ENCODE measurements around the gene TXNL1. TPM values are rescaled to one million over a fixed set of nuclear protein-coding genes. Genes with fewer than 3 reads are reported as not detected.
A peak's percentile ranks its signal among the peaks of the same experiment; 100 is the strongest.

The TXNL1 gene
- polyA plus RNA-seq, 1 of the 3 experiments (the other 2 are of a cell fraction): 39.7 TPM

- Histone ChIP-seq H3K36me3 (replicated peaks in 1 of 2; ENCODE audit: control insufficient read depth in 1 of 2, insufficient read depth in 2 of 2, low read length in 1 of 2) (peaks cover 2 to 5% of the 10 kb centered on the region in 2 experiments), H3K79me2 (ENCODE audit: insufficient read depth) (peaks cover 62% of the 10 kb centered on the region), H3K4me3 (ENCODE audit: low read depth in 2 of 2, low read length in 1 of 2) (peak overlapping the region; percentile 88 to 97), H3K4me2 (peak overlapping the region; percentile 80), H3K27me3 (ENCODE audit: insufficient read depth) (no peaks in the 10 kb centered on the region), H4K20me1 (ENCODE audit: insufficient read depth) (peaks cover 52% of the 10 kb centered on the region), H2AFZ (ENCODE audit: low read depth) (no peak overlapping the region), H3K27ac (ENCODE audit: low read depth in 2 of 2, low read length in 1 of 2) (peak overlapping the region; percentile 93 to 95; a peak in 2 of 4 replicates), H3K4me1 (ENCODE audit: control insufficient read depth in 1 of 2, insufficient read depth in 2 of 2, low read depth in 1 of 2, low read length in 1 of 2) (peaks cover 0 to 7% of the 10 kb centered on the region in 2 experiments; a peak in 2 of 4 replicates), H3F3A (replicated peaks; ENCODE audit: insufficient read depth) (no peaks in the 10 kb centered on the region), H3K9me3 (no peaks in the 10 kb centered on the region), H3K9ac (peak overlapping the region; percentile 98), H3K9me2 (no peaks in the 10 kb centered on the region)
- no peak for DNase-seq
- TF ChIP-seq GATA2 (CRISPR knock-in tag; IDR thresholded peaks at IDR 0.05) (no peak), USF2 (IDR thresholded peaks at IDR 0.05; ENCODE audit: borderline replicate concordance, low read depth, low read length) (no peak), GABPA (IDR thresholded peaks at IDR 0.05; ENCODE audit: low read depth) (no peak), CHD2 (IDR thresholded peaks at IDR 0.05; ENCODE audit: low read length, partially characterized antibody) (no peak), EP300 (IDR thresholded peaks at IDR 0.05; ENCODE audit: borderline replicate concordance in 1 of 2, low read depth in 1 of 2, low read length in 1 of 2) (no peak), CTCF (IDR thresholded peaks at IDR 0.05) (no peak), YY1 (IDR thresholded peaks at IDR 0.05; ENCODE audit: low read depth) (no peak), EZH2phosphoT487 (IDR thresholded peaks at IDR 0.05; ENCODE audit: borderline replicate concordance, low read depth) (no peak), REST (IDR thresholded peaks at IDR 0.05; ENCODE audit: low read depth, low read length) (no peak), RCOR1 (IDR thresholded peaks at IDR 0.05; ENCODE audit: low read length) (no peak), RFX5 (IDR thresholded peaks at IDR 0.05; ENCODE audit: low read length) (no peak), FOSL2 (IDR thresholded peaks at IDR 0.05; ENCODE audit: borderline replicate concordance, low read depth) (no peak)
- TF ChIP-seq, protein P1, sequence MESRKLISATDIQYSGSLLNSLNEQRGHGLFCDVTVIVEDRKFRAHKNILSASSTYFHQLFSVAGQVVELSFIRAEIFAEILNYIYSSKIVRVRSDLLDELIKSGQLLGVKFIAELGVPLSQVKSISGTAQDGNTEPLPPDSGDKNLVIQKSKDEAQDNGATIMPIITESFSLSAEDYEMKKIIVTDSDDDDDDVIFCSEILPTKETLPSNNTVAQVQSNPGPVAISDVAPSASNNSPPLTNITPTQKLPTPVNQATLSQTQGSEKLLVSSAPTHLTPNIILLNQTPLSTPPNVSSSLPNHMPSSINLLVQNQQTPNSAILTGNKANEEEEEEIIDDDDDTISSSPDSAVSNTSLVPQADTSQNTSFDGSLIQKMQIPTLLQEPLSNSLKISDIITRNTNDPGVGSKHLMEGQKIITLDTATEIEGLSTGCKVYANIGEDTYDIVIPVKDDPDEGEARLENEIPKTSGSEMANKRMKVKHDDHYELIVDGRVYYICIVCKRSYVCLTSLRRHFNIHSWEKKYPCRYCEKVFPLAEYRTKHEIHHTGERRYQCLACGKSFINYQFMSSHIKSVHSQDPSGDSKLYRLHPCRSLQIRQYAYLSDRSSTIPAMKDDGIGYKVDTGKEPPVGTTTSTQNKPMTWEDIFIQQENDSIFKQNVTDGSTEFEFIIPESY (IDR thresholded peaks at IDR 0.05; ENCODE audit: borderline replicate concordance, low read depth): no peak
- ChIA-PET CTCF (interaction anchor here (0.6 kb wide), 1 partner anchor 320 kb away, joined by 3 read pairs; no protein-coding TSS in a partner anchor), POLR2A (interaction anchor here (1.5 kb wide), 1 partner anchor 14 kb away, joined by 10 read pairs; the partner anchor contains the start of gene WDR7)
- 2% methylated on average over 8 of the region's 8 CpGs for WGBS (ENCODE audit: low lambda C conversion rate)
Observed at GRCh38 chr18:56637176-56637575, 1.2 kb downstream of the TXNL1 start.

All from SK-N-SH (cell line).